Tibial artery (tissue), 4 donors: ENCODE data around the gene SRGAP3.

ENCODE experiments used
- DNase-seq, 2 donors: peaks; one replicate each; pipeline ENCODE4 v3.0.0-alpha.2; 2019
- H3K27ac ChIP-seq, 2 donors: fragments of 200-600 bp; sonication (generic) in 1 of 2; 1 replicate in 1 of 2; 2 replicates in 1 of 2; pipeline ENCODE4 v1.5.1; 2018 to 2019; ENCODE audit warnings: mild to moderate bottlenecking in 1 of 2
- H3K27me3 ChIP-seq, 2 donors: fragments of 200-600 bp; sonication (generic) in 1 of 2; one replicate each; pipeline versions ENCODE4 v1.5.1 to v1.6.0; 2016 to 2019
- H3K36me3 ChIP-seq, 3 donors: fragments of 200-600 bp; sonication (generic) in 2 of 3; one replicate each; pipeline ENCODE4 v1.5.1; 2016 to 2019; ENCODE audit warnings: mild to moderate bottlenecking in 2 of 3
- H3K4me1 ChIP-seq, 4 donors: fragments of 200-600 bp; sonication (generic) in 2 of 4; 1 replicate in 3 of 4; 2 replicates in 1 of 4; pipeline ENCODE4 v1.5.1; 2016 to 2019
- H3K4me3 ChIP-seq, 2 donors: fragments of 200-600 bp; sonication (generic) in 1 of 2; 1 replicate in 1 of 2; 2 replicates in 1 of 2; pipeline ENCODE4 v1.5.1; 2018 to 2019; ENCODE audit warnings: mild to moderate bottlenecking in 2 of 2
- H3K9me3 ChIP-seq, 3 donors: fragments of 200-600 bp; sonication (generic) in 1 of 3; one replicate each; pipeline ENCODE4 v1.5.1; 2016 to 2019
- intact Hi-C: fragments of 100-400 bp; cut with DNase I; formaldehyde crosslinking; loops from one replicate; pipeline ENCODE4 v1.15.0; 2023; ENCODE audit warnings: low total_unique reads
- TF ChIP-seq, protein P1 (sequence below), 2 experiments: fragments of 200-600 bp in 1 of 2; fragments of 450-650 bp in 1 of 2; IDR thresholded peaks; one replicate each; pipeline ENCODE4 v1.5.1; 2017 to 2019; ENCODE audit warnings: antibody characterized with exemption in 2 of 2, mild to moderate bottlenecking in 1 of 2, moderate library complexity in 1 of 2

The SRGAP3 gene

GRCh38 chr3:9007213-9007612 is 242.2 kb downstream of the SRGAP3 start:
- intact Hi-C loops, result no loop called here
- H3K4me3 ChIP-seq, result no peak overlapping the region
- no peak for DNase-seq

GRCh38 chr3:9000041-9000440 is 249.4 kb downstream of the SRGAP3 start:
- TF ChIP-seq, protein P1, sequence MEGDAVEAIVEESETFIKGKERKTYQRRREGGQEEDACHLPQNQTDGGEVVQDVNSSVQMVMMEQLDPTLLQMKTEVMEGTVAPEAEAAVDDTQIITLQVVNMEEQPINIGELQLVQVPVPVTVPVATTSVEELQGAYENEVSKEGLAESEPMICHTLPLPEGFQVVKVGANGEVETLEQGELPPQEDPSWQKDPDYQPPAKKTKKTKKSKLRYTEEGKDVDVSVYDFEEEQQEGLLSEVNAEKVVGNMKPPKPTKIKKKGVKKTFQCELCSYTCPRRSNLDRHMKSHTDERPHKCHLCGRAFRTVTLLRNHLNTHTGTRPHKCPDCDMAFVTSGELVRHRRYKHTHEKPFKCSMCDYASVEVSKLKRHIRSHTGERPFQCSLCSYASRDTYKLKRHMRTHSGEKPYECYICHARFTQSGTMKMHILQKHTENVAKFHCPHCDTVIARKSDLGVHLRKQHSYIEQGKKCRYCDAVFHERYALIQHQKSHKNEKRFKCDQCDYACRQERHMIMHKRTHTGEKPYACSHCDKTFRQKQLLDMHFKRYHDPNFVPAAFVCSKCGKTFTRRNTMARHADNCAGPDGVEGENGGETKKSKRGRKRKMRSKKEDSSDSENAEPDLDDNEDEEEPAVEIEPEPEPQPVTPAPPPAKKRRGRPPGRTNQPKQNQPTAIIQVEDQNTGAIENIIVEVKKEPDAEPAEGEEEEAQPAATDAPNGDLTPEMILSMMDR (IDR thresholded peaks at IDR 0.05), result no peak
- H3K4me1 ChIP-seq, result peaks cover 0 to 9% (median 0%) of the 10 kb centered on the region in 4 donors
- H3K27ac ChIP-seq, result no peak overlapping the region
- H3K36me3 ChIP-seq, result no peaks in the 10 kb centered on the region
- H3K9me3 ChIP-seq, result no peaks in the 10 kb centered on the region
- no peak for DNase-seq
- no peaks in the 10 kb centered on the region for H3K27me3 ChIP-seq
- intact Hi-C loops, result no loop called here
- H3K4me3 ChIP-seq, result no peak overlapping the region

More at GRCh38 chr3:9007213-9007612, 242.2 kb downstream of the SRGAP3 start:
- Histone ChIP-seq H3K9me3 (no peaks in the 10 kb centered on the region), H3K4me1 (no peaks in the 10 kb centered on the region), H3K27ac (no peak overlapping the region), H3K36me3 (peaks cover 0 to 7% (median 0%) of the 10 kb centered on the region in 3 donors), H3K27me3 (no peaks in the 10 kb centered on the region)
- TF ChIP-seq, protein P1 (IDR thresholded peaks at IDR 0.05), result no peak

DNA sequence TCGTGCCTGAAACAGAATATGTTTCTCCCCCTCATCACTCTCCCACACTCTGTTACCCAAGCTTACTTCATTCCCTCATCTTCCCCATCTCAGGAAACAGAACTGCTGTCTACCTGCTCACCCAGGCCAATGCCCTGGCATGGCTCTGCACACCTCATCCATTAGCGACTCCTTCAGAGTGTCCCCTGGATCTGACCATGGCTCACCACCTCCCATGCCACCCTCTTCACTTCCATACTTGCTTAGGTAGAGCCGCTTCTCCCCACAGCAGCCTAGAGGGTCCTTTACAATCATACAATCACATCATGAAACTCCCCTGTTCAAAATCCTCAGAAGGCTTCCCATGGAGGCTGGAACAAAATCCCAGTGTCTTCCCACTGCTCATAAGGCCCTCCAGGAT is 252.3 kb downstream of the SRGAP3 start:
- intact Hi-C loops, result no loop called here
- TF ChIP-seq, protein P1 (IDR thresholded peaks at IDR 0.05), result no peak
- Histone ChIP-seq H3K27me3 (no peaks in the 10 kb centered on the region), H3K27ac (no peak overlapping the region), H3K36me3 (no peaks in the 10 kb centered on the region), H3K4me3 (no peak overlapping the region), H3K4me1 (peaks cover 0 to 9% (median 0%) of the 10 kb centered on the region in 4 donors), H3K9me3 (no peaks in the 10 kb centered on the region)
- no peak for DNase-seq

GRCh38 chr3:8996681-8997121 is 252.7 kb downstream of the SRGAP3 start:
- Histone ChIP-seq H3K9me3 (no peaks in the 10 kb centered on the region), H3K27me3 (no peaks in the 10 kb centered on the region), H3K27ac (no peak overlapping the region), H3K4me1 (peaks cover 0 to 9% (median 0%) of the 10 kb centered on the region in 4 donors), H3K36me3 (no peaks in the 10 kb centered on the region), H3K4me3 (no peak overlapping the region)
- intact Hi-C loops, result no loop called here
- TF ChIP-seq, protein P1 (IDR thresholded peaks at IDR 0.05), result peak; percentile 26 to 34
- DNase-seq, result peak; percentile 41 to 71

GRCh38 chr3:8996216-8996615 is 253.2 kb downstream of the SRGAP3 start:
- DNase-seq, result no peak
- H3K9me3 ChIP-seq, result no peaks in the 10 kb centered on the region
- H3K27ac ChIP-seq, result no peak overlapping the region
- TF ChIP-seq, protein P1 (IDR thresholded peaks at IDR 0.05), result no peak
- intact Hi-C loops, result no loop called here
- no peaks in the 10 kb centered on the region for H3K36me3 ChIP-seq
- H3K4me3 ChIP-seq, result no peak overlapping the region
- peaks cover 0 to 9% (median 0%) of the 10 kb centered on the region in 4 donors for H3K4me1 ChIP-seq
- no peaks in the 10 kb centered on the region for H3K27me3 ChIP-seq

DNA sequence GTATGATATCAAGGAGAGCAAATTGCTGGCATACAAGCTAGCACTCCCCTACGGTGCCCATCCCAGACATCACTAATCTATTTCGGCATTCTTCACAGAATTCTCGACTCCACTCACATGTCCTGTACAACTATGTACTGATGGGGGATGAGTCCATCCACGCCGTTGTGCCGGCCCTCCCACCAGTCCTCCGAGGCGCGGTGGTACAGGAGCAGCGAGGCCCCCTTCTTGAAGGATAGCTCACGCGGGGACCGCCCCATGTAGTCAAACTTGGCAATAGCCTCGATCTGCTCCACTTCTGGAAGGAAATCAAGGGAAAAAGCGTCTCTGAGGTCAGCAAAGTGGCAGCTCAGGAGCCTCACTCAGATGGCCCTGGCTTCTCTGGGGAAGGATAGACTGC is 255.2 kb downstream of the SRGAP3 start:
- Histone ChIP-seq H3K27me3 (no peaks in the 10 kb centered on the region), H3K36me3 (no peaks in the 10 kb centered on the region), H3K4me1 (peaks cover 0 to 9% (median 0%) of the 10 kb centered on the region in 4 donors), H3K27ac (no peak overlapping the region), H3K9me3 (no peaks in the 10 kb centered on the region), H3K4me3 (no peak overlapping the region)
- intact Hi-C loops, result no loop called here
- TF ChIP-seq, protein P1 (IDR thresholded peaks at IDR 0.05), result no peak
- no peak for DNase-seq
